ENCODE measurements around the gene EVPLL. TPM values are rescaled to one million over a fixed set of nuclear protein-coding genes. Genes with fewer than 3 reads are reported as not detected.
"Not testable (repeated sequence)": the region's sequence is repeated elsewhere in the genome, so short reads cannot be mapped to it uniquely, and the experiment has no call there.

The EVPLL gene
- total RNA-seq, 2 donors from 2014 or later, result not detected

- Mint-ChIP-seq H3K27ac (no peak overlapping the region), H3K36me3 (ENCODE audit: insufficient read depth in 2 of 2) (no peaks in the 10 kb centered on the region), H3K4me1 (ENCODE audit: low read depth) (peaks cover 8% of the 10 kb centered on the region)
Observed at GRCh38 chr17:18381953-18382245, 4.3 kb downstream of the EVPLL start.

GRCh38 chr17:18382441-18383078 is 5.0 kb downstream of the EVPLL start:
- Mint-ChIP-seq H3K36me3 (ENCODE audit: insufficient read depth in 2 of 2) (no peaks in the 10 kb centered on the region), H3K27ac (no peak overlapping the region), H3K4me3 (peak overlapping the region in 1 of 2 donors; percentile 60), H3K4me1 (ENCODE audit: low read depth) (peaks cover 2% of the 10 kb centered on the region), H3K27me3 (ENCODE audit: low read depth) (peaks cover 10% of the 10 kb centered on the region), H3K9me3 (no peaks in the 10 kb centered on the region)
- ATAC-seq (replicated peaks in 1 of 2), result peak in 1 of 2 donors; percentile 55
- no peak for DNase-seq

More at GRCh38 chr17:18381953-18382245, 4.3 kb downstream of the EVPLL start:
- Mint-ChIP-seq H3K27me3 (ENCODE audit: low read depth) (peaks cover 10% of the 10 kb centered on the region), H3K4me3 (peak overlapping the region in 1 of 2 donors; percentile 1), H3K9me3 (no peaks in the 10 kb centered on the region)
- DNase-seq (no peak), ATAC-seq (replicated peaks in 1 of 2) (no peak)

GRCh38 chr17:18383079-18383481 is 5.5 kb downstream of the EVPLL start:
- peak overlapping the region in 1 of 2 donors; percentile 60 for H3K4me3 Mint-ChIP-seq
- not testable (repeated sequence) for H3K9me3 Mint-ChIP-seq

GRCh38 chr17:18384271-18384670 is 6.7 kb downstream of the EVPLL start:
- not testable (repeated sequence) for H3K9me3 Mint-ChIP-seq; H3K4me3 Mint-ChIP-seq; ATAC-seq (replicated peaks in 1 of 2); H3K27ac Mint-ChIP-seq; H3K27me3 Mint-ChIP-seq (ENCODE audit: low read depth); DNase-seq; H3K36me3 Mint-ChIP-seq (ENCODE audit: insufficient read depth in 2 of 2); H3K4me1 Mint-ChIP-seq (ENCODE audit: low read depth)

More at GRCh38 chr17:18383079-18383481, 5.5 kb downstream of the EVPLL start:
- H3K4me1 Mint-ChIP-seq (ENCODE audit: low read depth); H3K27ac Mint-ChIP-seq; H3K36me3 Mint-ChIP-seq (ENCODE audit: insufficient read depth in 2 of 2); H3K27me3 Mint-ChIP-seq (ENCODE audit: low read depth); DNase-seq: not testable (repeated sequence)
- ATAC-seq (replicated peaks in 1 of 2), result peak; percentile 32 to 51

- H3K36me3 Mint-ChIP-seq (ENCODE audit: insufficient read depth in 2 of 2); H3K9me3 Mint-ChIP-seq; H3K27me3 Mint-ChIP-seq (ENCODE audit: low read depth); ATAC-seq (replicated peaks in 1 of 2); H3K27ac Mint-ChIP-seq; H3K4me1 Mint-ChIP-seq (ENCODE audit: low read depth); DNase-seq; H3K4me3 Mint-ChIP-seq: not testable (repeated sequence)
Observed at GRCh38 chr17:18387583-18387982, 10.0 kb downstream of the EVPLL start.

GRCh38 chr17:18388266-18388665 is 10.7 kb downstream of the EVPLL start:
- not testable (repeated sequence) for H3K9me3 Mint-ChIP-seq; ATAC-seq (replicated peaks in 1 of 2); H3K4me3 Mint-ChIP-seq; DNase-seq; H3K27me3 Mint-ChIP-seq (ENCODE audit: low read depth); H3K27ac Mint-ChIP-seq; H3K4me1 Mint-ChIP-seq (ENCODE audit: low read depth); H3K36me3 Mint-ChIP-seq (ENCODE audit: insufficient read depth in 2 of 2)

GRCh38 chr17:18388728-18389127 is 11.2 kb downstream of the EVPLL start:
- not testable (repeated sequence) for H3K4me3 Mint-ChIP-seq; H3K27me3 Mint-ChIP-seq (ENCODE audit: low read depth); H3K4me1 Mint-ChIP-seq (ENCODE audit: low read depth); H3K9me3 Mint-ChIP-seq; ATAC-seq (replicated peaks in 1 of 2); H3K27ac Mint-ChIP-seq; DNase-seq; H3K36me3 Mint-ChIP-seq (ENCODE audit: insufficient read depth in 2 of 2)

- not testable (repeated sequence) for H3K4me1 Mint-ChIP-seq (ENCODE audit: low read depth); H3K27me3 Mint-ChIP-seq (ENCODE audit: low read depth); H3K4me3 Mint-ChIP-seq; H3K27ac Mint-ChIP-seq; ATAC-seq (replicated peaks in 1 of 2); H3K9me3 Mint-ChIP-seq; DNase-seq; H3K36me3 Mint-ChIP-seq (ENCODE audit: insufficient read depth in 2 of 2)
Observed at GRCh38 chr17:18401872-18402590, 24.5 kb downstream of the EVPLL start.

GRCh38 chr17:18403166-18403565 is 25.6 kb downstream of the EVPLL start:
- not testable (repeated sequence) for H3K36me3 Mint-ChIP-seq (ENCODE audit: insufficient read depth in 2 of 2); H3K4me3 Mint-ChIP-seq; H3K27me3 Mint-ChIP-seq (ENCODE audit: low read depth); H3K4me1 Mint-ChIP-seq (ENCODE audit: low read depth); H3K27ac Mint-ChIP-seq; DNase-seq; ATAC-seq (replicated peaks in 1 of 2); H3K9me3 Mint-ChIP-seq

GRCh38 chr17:18403604-18404003 is 26.0 kb downstream of the EVPLL start:
- H3K27ac Mint-ChIP-seq; ATAC-seq (replicated peaks in 1 of 2); H3K4me1 Mint-ChIP-seq (ENCODE audit: low read depth); H3K27me3 Mint-ChIP-seq (ENCODE audit: low read depth); H3K9me3 Mint-ChIP-seq; H3K36me3 Mint-ChIP-seq (ENCODE audit: insufficient read depth in 2 of 2); H3K4me3 Mint-ChIP-seq; DNase-seq: not testable (repeated sequence)

GRCh38 chr17:18408906-18409305 is 31.3 kb downstream of the EVPLL start:
- H3K27me3 Mint-ChIP-seq (ENCODE audit: low read depth); DNase-seq; H3K9me3 Mint-ChIP-seq; H3K27ac Mint-ChIP-seq; ATAC-seq (replicated peaks in 1 of 2); H3K36me3 Mint-ChIP-seq (ENCODE audit: insufficient read depth in 2 of 2): not testable (repeated sequence)
- Mint-ChIP-seq H3K4me3 (peak overlapping the region in 1 of 2 donors; percentile 27), H3K4me1 (ENCODE audit: low read depth) (peaks cover 16% of the 10 kb centered on the region)

GRCh38 chr17:18409321-18409720 is 31.7 kb downstream of the EVPLL start:
- not testable (repeated sequence) for H3K27ac Mint-ChIP-seq; H3K9me3 Mint-ChIP-seq; H3K36me3 Mint-ChIP-seq (ENCODE audit: insufficient read depth in 2 of 2); ATAC-seq (replicated peaks in 1 of 2); H3K27me3 Mint-ChIP-seq (ENCODE audit: low read depth); DNase-seq
- peak overlapping the region in 1 of 2 donors; percentile 27 for H3K4me3 Mint-ChIP-seq
- H3K4me1 Mint-ChIP-seq (ENCODE audit: low read depth), result peaks cover 16% of the 10 kb centered on the region

- not testable (repeated sequence) for H3K27me3 Mint-ChIP-seq (ENCODE audit: low read depth); ATAC-seq (replicated peaks in 1 of 2); DNase-seq; H3K9me3 Mint-ChIP-seq; H3K36me3 Mint-ChIP-seq (ENCODE audit: insufficient read depth in 2 of 2)
- H3K27ac Mint-ChIP-seq, result peak overlapping the region; percentile 96
- peaks cover 16% of the 10 kb centered on the region for H3K4me1 Mint-ChIP-seq (ENCODE audit: low read depth)
- peak overlapping the region; percentile 95 to 100 for H3K4me3 Mint-ChIP-seq
Observed at GRCh38 chr17:18410736-18411135, 33.2 kb downstream of the EVPLL start.

Measured in activated T-cell treated with anti-CD3 and anti-CD28 coated beads, Interleukin-2, amount 50 U/mL, for 72 hours (primary cell).